IMR-90 (cell line): ENCODE measurements around the gene MUC21. TPM values are rescaled to one million over a fixed set of nuclear protein-coding genes. Genes with fewer than 3 reads are reported as not detected.

ENCODE experiments used
- ATAC-seq: fragments of 200-7000 bp; cut with Tn5 transposase; 2 replicates; pipeline ENCODE4 v1.9.1; 2020; ENCODE audit warnings: low read depth, mild to moderate bottlenecking, moderate library complexity
- BruUV-seq: library from RNA; stranded (reverse); fragments of 400-500 nt; replicated peaks from 2 replicates; lab custom pipeline; 2021; lab: Mats Ljungman, UMichigan
- CTCF ChIA-PET: fragments of 300-600 bp; formaldehyde crosslinking; extraction: SDS; loops from one replicate; lab custom pipeline; 2021; ENCODE audit warnings: antibody characterized with exemption; lab: Yijun Ruan, JAX
- POLR2A ChIA-PET: fragments of 300-600 bp; sonication (Branson Sonifier 250); formaldehyde crosslinking; loops from one replicate; lab custom pipeline; 2022; ENCODE audit warnings: antibody characterized with exemption; ENCODE audit not compliant: unreplicated experiment; lab: Charles Lee
- DNase-seq: peaks from one replicate; pipeline ENCODE4 v3.0.0; 2013
- H2AFZ ChIP-seq: replicated peaks from 2 replicates; pipeline ENCODE3; 2013; ENCODE audit warnings: low read length, mild to moderate bottlenecking; ENCODE audit not compliant: poor library complexity
- H2AK5ac ChIP-seq: 2 replicates; pipeline ENCODE4 v1.6.1; 2013; ENCODE audit warnings: low read depth, low read length, inconsistent platforms
- H2AK9ac ChIP-seq: replicated peaks from 2 replicates; pipeline ENCODE3; 2013; ENCODE audit warnings: mild to moderate bottlenecking, low read depth, low read length, moderate library complexity; ENCODE audit not compliant: poor library complexity
- H2BK120ac ChIP-seq: 2 replicates; pipeline ENCODE4 v1.6.1; 2013; ENCODE audit warnings: low read depth, low read length, inconsistent platforms
- H2BK15ac ChIP-seq: 3 replicates; pipeline ENCODE4 v1.6.1; 2013; ENCODE audit warnings: low read depth, low read length, inconsistent platforms
- H2BK20ac ChIP-seq: 2 replicates; pipeline ENCODE4 v1.6.1; 2013; ENCODE audit warnings: low read depth, mild to moderate bottlenecking, inconsistent platforms, low read length, moderate library complexity
- H2BK5ac ChIP-seq: 2 replicates; pipeline ENCODE4 v1.6.1; 2013; ENCODE audit warnings: mild to moderate bottlenecking, low read depth, low read length, inconsistent platforms; ENCODE audit not compliant: poor library complexity, severe bottlenecking
- H3K14ac ChIP-seq: replicated peaks from 2 replicates; pipeline ENCODE4 v1.6.1; 2013; ENCODE audit warnings: low read depth, low read length, inconsistent platforms
- H3K18ac ChIP-seq: 2 replicates; pipeline ENCODE4 v1.6.1; 2013; ENCODE audit warnings: low read depth, low read length, control low read depth
- H3K23ac ChIP-seq: 2 replicates; pipeline ENCODE4 v1.6.1; 2013; ENCODE audit warnings: low read depth, low read length, inconsistent platforms
- H3K27ac ChIP-seq: 2 replicates; pipeline ENCODE4 v1.5.1; 2013; ENCODE audit warnings: mild to moderate bottlenecking, control low read depth, low read length; ENCODE audit not compliant: insufficient read depth
- H3K27me3 ChIP-seq: 2 replicates; pipeline ENCODE4 v1.6.1; 2013; ENCODE audit warnings: low read length; ENCODE audit not compliant: control insufficient read depth, insufficient read depth
- H3K36me3 ChIP-seq: 2 replicates; pipeline ENCODE4 v1.6.1; 2013; ENCODE audit warnings: low read length, mixed read lengths; ENCODE audit not compliant: control insufficient read depth, insufficient read depth
- H3K4ac ChIP-seq: 2 replicates; pipeline ENCODE4 v1.6.1; 2013; ENCODE audit warnings: low read depth, low read length, inconsistent platforms
- H3K4me1 ChIP-seq: 2 replicates; pipeline ENCODE4 v1.6.1; 2013; ENCODE audit warnings: low read length, mixed read lengths; ENCODE audit not compliant: control insufficient read depth, insufficient read depth
- H3K4me2 ChIP-seq: 2 replicates; pipeline ENCODE4 v1.6.1; 2013; ENCODE audit warnings: low read depth, mild to moderate bottlenecking, control low read depth, low read length, moderate library complexity
- H3K4me3 ChIP-seq: 2 replicates; pipeline ENCODE4 v1.5.1; 2013; ENCODE audit warnings: low read depth, mild to moderate bottlenecking, control low read depth, low read length, moderate library complexity; ENCODE audit not compliant: insufficient read depth
- H3K56ac ChIP-seq: 2 replicates; pipeline ENCODE4 v1.6.1; 2013; ENCODE audit warnings: low read length, inconsistent platforms; ENCODE audit not compliant: insufficient read depth; ENCODE audit errors: extremely low read depth
- H3K79me1 ChIP-seq, 2 experiments: 2 replicates each; pipeline ENCODE4 v1.6.1; 2013; ENCODE audit warnings: low read length in 2 of 2, inconsistent platforms in 1 of 2, low read depth in 1 of 2
- H3K9ac ChIP-seq: 2 replicates; pipeline ENCODE4 v1.6.1; 2013; ENCODE audit warnings: low read depth, low read length, control low read depth
- H3K9me1 ChIP-seq: 2 replicates; pipeline ENCODE4 v1.6.1; 2013; ENCODE audit warnings: low read length, inconsistent platforms; ENCODE audit not compliant: insufficient read depth
- H3K9me3 ChIP-seq: 2 replicates; pipeline ENCODE4 v1.6.1; 2013; ENCODE audit warnings: low read length; ENCODE audit not compliant: control insufficient read depth, insufficient read depth
- H4K20me1 ChIP-seq: 2 replicates; pipeline ENCODE4 v1.6.1; 2013; ENCODE audit warnings: low read length, inconsistent platforms; ENCODE audit not compliant: insufficient read depth
- H4K5ac ChIP-seq: 2 replicates; pipeline ENCODE4 v1.6.1; 2013; ENCODE audit warnings: mild to moderate bottlenecking, low read depth, low read length, control low read depth
- H4K8ac ChIP-seq, 2 experiments: 2 replicates each; pipeline ENCODE4 v1.6.1; 2013; ENCODE audit warnings: low read depth in 2 of 2, low read length in 2 of 2, control low read depth in 1 of 2, inconsistent platforms in 1 of 2
- H4K91ac ChIP-seq: 2 replicates; pipeline ENCODE4 v1.6.1; 2013; ENCODE audit warnings: low read depth, low read length, inconsistent platforms; ENCODE audit not compliant: insufficient read depth
- CTCF ChIP-seq: conservative IDR thresholded peaks from 2 replicates; pipeline ENCODE4 v1.5.1; 2012; ENCODE audit warnings: mild to moderate bottlenecking, low read depth, low read length, improper control_type of control experiment
- FOS ChIP-seq: fragments of 150-350 bp; IDR thresholded peaks from 2 replicates; pipeline ENCODE4 v1.6.1; 2016; ENCODE audit warnings: low read depth, low read length
- NFE2L2 ChIP-seq: fragments of 150-350 bp; IDR thresholded peaks from 2 replicates; pipeline ENCODE4 v1.6.1; 2016; ENCODE audit warnings: low read depth, mild to moderate bottlenecking, low read length
- WGBS, 2 experiments: methylation state at CpG; one replicate each; pipeline versions ENCODE4 v1.1.5 to v1.1.7; 2013; ENCODE audit warnings: missing lambda C conversion rate in 2 of 2; ENCODE audit not compliant: insufficient read length in 1 of 2; ENCODE audit errors: extremely low coverage in 2 of 2; 5-methylcytosine and 5-hydroxymethylcytosine counted together
- dilution Hi-C: fragments of 300-500 bp; cut with HindIII; formaldehyde crosslinking; loops from one replicate; pipeline ENCODE4 v1.14.3; 2018; ENCODE audit warnings: low sequenced_read_pairs; ENCODE audit not compliant: unreplicated experiment
- in situ Hi-C: fragments of 300-500 bp; cut with MboI; formaldehyde crosslinking; loops from 3 replicates; pipeline ENCODE4 v1.14.3; 2019; ENCODE audit warnings: low sequenced_read_pairs, inconsistent platforms, mixed read lengths
- intact Hi-C: fragments of 100-400 bp; cut with micrococcal nuclease; formaldehyde crosslinking; loops from 2 replicates; pipeline ENCODE4 v1.10.0; 2022
- polyA plus RNA-seq, 3 experiments: library from polyadenylated mRNA; depleted of rRNA; stranded (reverse); fragments of >200 nt; gene quantifications; 2 replicates each; pipeline ENCODE4 v1.2.3, GENCODE V29; 2012; ENCODE audit warnings: low replicate concordance in 1 of 3
- total RNA-seq: library from RNA; depleted of rRNA; stranded (reverse); fragments of >200 nt; gene quantifications from 2 replicates; pipeline ENCODE4 v1.2.3, GENCODE V29; 2012

Gene MUC21
- total and polyA plus RNA-seq, 2 of the 4 experiments (the other 2 are of a cell fraction): not detected

GRCh38 chr6:31009731-31010130 lies 26.2 kb downstream of the MUC21 start:
- in situ Hi-C loops: no loop called here
- no peaks in the 10 kb centered on the region; the same call in 1 of the 2 replicates for H3K27me3 ChIP-seq
- no peak for ATAC-seq
- peaks cover 3% of the 10 kb centered on the region; the same call in 1 of the 2 replicates for H3K9me1 ChIP-seq
- DNase-seq: no peak
- no peak overlapping the region for H4K8ac ChIP-seq
- intact Hi-C loops: no loop called here
- 72% methylated on average over 3 of the region's 7 CpGs; no CpG with 5 or more reads in 1 of the 2 experiments for WGBS, 2 experiments
- H3K36me3 ChIP-seq: no peaks in the 10 kb centered on the region
- no peak overlapping the region for H3K4ac ChIP-seq
- no peak overlapping the region for H3K18ac ChIP-seq
- H3K9me3 ChIP-seq: no peaks in the 10 kb centered on the region; the same call in 1 of the 2 replicates
- ChIA-PET CTCF (no interaction called here), POLR2A (no interaction called here)
- no peak overlapping the region for H3K14ac ChIP-seq
- no peak overlapping the region for H3K4me2 ChIP-seq
- no peak overlapping the region for H3K4me3 ChIP-seq
- no peak overlapping the region for H3K9ac ChIP-seq
- H3K56ac ChIP-seq: no peak overlapping the region
- no peaks in the 10 kb centered on the region for H3K79me1 ChIP-seq
- no TSS peak for BruUV-seq
- H2BK120ac ChIP-seq: no peak overlapping the region
- no peak overlapping the region for H3K23ac ChIP-seq
- H2AK9ac ChIP-seq: no peak overlapping the region
- no peak overlapping the region for H2BK5ac ChIP-seq
- no peak overlapping the region for H2BK20ac ChIP-seq
- H3K4me1 ChIP-seq: peaks cover 5% of the 10 kb centered on the region
- no peak overlapping the region for H3K27ac ChIP-seq
- no peak overlapping the region for H2AFZ ChIP-seq
- H4K91ac ChIP-seq: no peak overlapping the region; the same call in 1 of the 2 replicates
- H2BK15ac ChIP-seq: no peak overlapping the region
- no peak for TF ChIP-seq NFE2L2
- TF ChIP-seq CTCF: no peak
- TF ChIP-seq FOS: no peak
- H4K5ac ChIP-seq: no peak overlapping the region
- H2AK5ac ChIP-seq: peak overlapping the region; percentile 33; the same call in 1 of the 2 replicates
- no peaks in the 10 kb centered on the region for H4K20me1 ChIP-seq
- dilution Hi-C loops: no loop called here
